ENCODE results near the gene DUSP15.

DUSP15 gene

GRCh38 chr20:31897541-31897940, 27.2 kb upstream of the DUSP15 start:
- Histone ChIP-seq H4K20me1 (ENCODE audit: insufficient read depth) (no peaks in the 10 kb centered on the region), H3K4me3 (IDR thresholded peaks at IDR 0.05; ENCODE audit: insufficient read depth, low read depth, low read length) (no peak overlapping the region), H3K27ac (no peak overlapping the region), H3K36me3 (ENCODE audit: insufficient read depth) (no peaks in the 10 kb centered on the region), H2AFZ (ENCODE audit: low read depth) (no peak overlapping the region), H3K79me2 (ENCODE audit: insufficient read depth, low read depth) (no peaks in the 10 kb centered on the region), H3K4me2 (no peak overlapping the region), H3K4me1 (ENCODE audit: low read depth, poor library complexity, severe bottlenecking) (no peaks in the 10 kb centered on the region), H3K9ac (no peak overlapping the region), H3K27me3 (ENCODE audit: insufficient read depth, low read depth) (no peaks in the 10 kb centered on the region)
- no peak for TF ChIP-seq CTCF (conservative IDR thresholded peaks at IDR 0.05; ENCODE audit: low read depth, low read length)

- no peak overlapping the region for H3K4me2 ChIP-seq
- H3K27me3 ChIP-seq (ENCODE audit: insufficient read depth, low read depth), result no peaks in the 10 kb centered on the region; the same call in 1 of the 2 replicates
- no peak overlapping the region for H3K27ac ChIP-seq
- no peaks in the 10 kb centered on the region for H3K79me2 ChIP-seq (ENCODE audit: insufficient read depth, low read depth)
- TF ChIP-seq CTCF (conservative IDR thresholded peaks at IDR 0.05; ENCODE audit: low read depth, low read length), result no peak
- H2AFZ ChIP-seq (ENCODE audit: low read depth), result no peak overlapping the region
- H3K4me3 ChIP-seq (IDR thresholded peaks at IDR 0.05; ENCODE audit: insufficient read depth, low read depth, low read length), result no peak overlapping the region
- no peaks in the 10 kb centered on the region for H4K20me1 ChIP-seq (ENCODE audit: insufficient read depth)
- H3K36me3 ChIP-seq (ENCODE audit: insufficient read depth), result no peaks in the 10 kb centered on the region
- H3K4me1 ChIP-seq (ENCODE audit: low read depth, poor library complexity, severe bottlenecking), result no peaks in the 10 kb centered on the region
- no peak overlapping the region for H3K9ac ChIP-seq
Observed at GRCh38 chr20:31896049-31896448, 25.7 kb upstream of the DUSP15 start.

- no peak overlapping the region for H3K4me2 ChIP-seq
- TF ChIP-seq CTCF (conservative IDR thresholded peaks at IDR 0.05; ENCODE audit: low read depth, low read length), result no peak
Observed at GRCh38 chr20:31894980-31895675, 24.8 kb upstream of the DUSP15 start.

GRCh38 chr20:31890646-31891045, 20.3 kb upstream of the DUSP15 start:
- Histone ChIP-seq H3K36me3 (ENCODE audit: insufficient read depth) (no peaks in the 10 kb centered on the region), H3K79me2 (ENCODE audit: insufficient read depth, low read depth) (no peaks in the 10 kb centered on the region), H2AFZ (ENCODE audit: low read depth) (no peak overlapping the region), H3K4me1 (ENCODE audit: low read depth, poor library complexity, severe bottlenecking) (no peaks in the 10 kb centered on the region), H4K20me1 (ENCODE audit: insufficient read depth) (no peaks in the 10 kb centered on the region), H3K4me2 (no peak overlapping the region), H3K9ac (no peak overlapping the region), H3K4me3 (IDR thresholded peaks at IDR 0.05; ENCODE audit: insufficient read depth, low read depth, low read length) (no peak overlapping the region), H3K27me3 (ENCODE audit: insufficient read depth, low read depth) (no peaks in the 10 kb centered on the region; the same call in 1 of the 2 replicates), H3K27ac (no peak overlapping the region)
- no peak for TF ChIP-seq CTCF (conservative IDR thresholded peaks at IDR 0.05; ENCODE audit: low read depth, low read length)

More at GRCh38 chr20:31894980-31895675, 24.8 kb upstream of the DUSP15 start:
- H3K79me2 ChIP-seq (ENCODE audit: insufficient read depth, low read depth), result no peaks in the 10 kb centered on the region
- H3K4me1 ChIP-seq (ENCODE audit: low read depth, poor library complexity, severe bottlenecking), result no peaks in the 10 kb centered on the region
- no peak overlapping the region for H3K4me3 ChIP-seq (IDR thresholded peaks at IDR 0.05; ENCODE audit: insufficient read depth, low read depth, low read length)
- H3K27me3 ChIP-seq (ENCODE audit: insufficient read depth, low read depth), result no peaks in the 10 kb centered on the region; the same call in 1 of the 2 replicates
- H3K27ac ChIP-seq, result no peak overlapping the region
- H2AFZ ChIP-seq (ENCODE audit: low read depth), result no peak overlapping the region
- no peaks in the 10 kb centered on the region for H4K20me1 ChIP-seq (ENCODE audit: insufficient read depth)
- H3K36me3 ChIP-seq (ENCODE audit: insufficient read depth), result no peaks in the 10 kb centered on the region
- H3K9ac ChIP-seq, result no peak overlapping the region
